ENCODE data around the gene PCDHA1. TPM values are rescaled to one million over a fixed set of nuclear protein-coding genes. Genes with fewer than 3 reads are reported as not detected.
A peak's percentile ranks its signal among the peaks of the same experiment; 100 is the strongest.
"Not testable (repeated sequence)": the region's sequence is repeated elsewhere in the genome, so short reads cannot be mapped to it uniquely, and the experiment has no call there.

Gene PCDHA1
- total RNA-seq, 1 donor from 2014 or later, result not detected

DNA sequence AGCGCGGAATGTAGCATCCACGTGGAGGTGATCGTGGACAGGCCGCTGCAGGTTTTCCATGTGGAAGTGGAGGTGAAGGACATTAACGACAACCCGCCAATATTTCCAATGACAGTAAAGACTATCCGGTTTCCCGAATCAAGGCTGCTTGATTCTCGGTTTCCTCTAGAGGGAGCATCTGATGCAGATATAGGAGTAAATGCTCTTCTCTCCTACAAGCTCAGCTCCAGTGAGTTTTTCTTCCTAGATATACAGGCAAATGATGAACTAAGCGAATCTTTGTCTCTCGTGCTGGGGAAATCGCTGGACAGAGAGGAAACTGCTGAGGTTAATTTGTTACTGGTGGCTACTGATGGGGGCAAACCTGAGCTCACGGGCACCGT, 9.3 kb downstream of the PCDHA1 start:
- H3K4me1 Mint-ChIP-seq (ENCODE audit: low read depth), result no peaks in the 10 kb centered on the region
- no peak for DNase-seq (ENCODE audit: low spot score, unreplicated experiment)
- peak overlapping the region; percentile 80 for H3K4me3 Mint-ChIP-seq (ENCODE audit: low read depth)
- H3K9me3 Mint-ChIP-seq (ENCODE audit: low read depth), result peaks cover 24% of the 10 kb centered on the region
- peak overlapping the region; percentile 88 for H3K27ac Mint-ChIP-seq
- TF ChIP-seq, protein P1, sequence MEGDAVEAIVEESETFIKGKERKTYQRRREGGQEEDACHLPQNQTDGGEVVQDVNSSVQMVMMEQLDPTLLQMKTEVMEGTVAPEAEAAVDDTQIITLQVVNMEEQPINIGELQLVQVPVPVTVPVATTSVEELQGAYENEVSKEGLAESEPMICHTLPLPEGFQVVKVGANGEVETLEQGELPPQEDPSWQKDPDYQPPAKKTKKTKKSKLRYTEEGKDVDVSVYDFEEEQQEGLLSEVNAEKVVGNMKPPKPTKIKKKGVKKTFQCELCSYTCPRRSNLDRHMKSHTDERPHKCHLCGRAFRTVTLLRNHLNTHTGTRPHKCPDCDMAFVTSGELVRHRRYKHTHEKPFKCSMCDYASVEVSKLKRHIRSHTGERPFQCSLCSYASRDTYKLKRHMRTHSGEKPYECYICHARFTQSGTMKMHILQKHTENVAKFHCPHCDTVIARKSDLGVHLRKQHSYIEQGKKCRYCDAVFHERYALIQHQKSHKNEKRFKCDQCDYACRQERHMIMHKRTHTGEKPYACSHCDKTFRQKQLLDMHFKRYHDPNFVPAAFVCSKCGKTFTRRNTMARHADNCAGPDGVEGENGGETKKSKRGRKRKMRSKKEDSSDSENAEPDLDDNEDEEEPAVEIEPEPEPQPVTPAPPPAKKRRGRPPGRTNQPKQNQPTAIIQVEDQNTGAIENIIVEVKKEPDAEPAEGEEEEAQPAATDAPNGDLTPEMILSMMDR (IDR thresholded peaks at IDR 0.05; ENCODE audit: unreplicated experiment), result peak; percentile 29
- H3K36me3 Mint-ChIP-seq (ENCODE audit: insufficient read depth), result peaks cover 27% of the 10 kb centered on the region
- no peaks in the 10 kb centered on the region for H3K27me3 Mint-ChIP-seq

DNA sequence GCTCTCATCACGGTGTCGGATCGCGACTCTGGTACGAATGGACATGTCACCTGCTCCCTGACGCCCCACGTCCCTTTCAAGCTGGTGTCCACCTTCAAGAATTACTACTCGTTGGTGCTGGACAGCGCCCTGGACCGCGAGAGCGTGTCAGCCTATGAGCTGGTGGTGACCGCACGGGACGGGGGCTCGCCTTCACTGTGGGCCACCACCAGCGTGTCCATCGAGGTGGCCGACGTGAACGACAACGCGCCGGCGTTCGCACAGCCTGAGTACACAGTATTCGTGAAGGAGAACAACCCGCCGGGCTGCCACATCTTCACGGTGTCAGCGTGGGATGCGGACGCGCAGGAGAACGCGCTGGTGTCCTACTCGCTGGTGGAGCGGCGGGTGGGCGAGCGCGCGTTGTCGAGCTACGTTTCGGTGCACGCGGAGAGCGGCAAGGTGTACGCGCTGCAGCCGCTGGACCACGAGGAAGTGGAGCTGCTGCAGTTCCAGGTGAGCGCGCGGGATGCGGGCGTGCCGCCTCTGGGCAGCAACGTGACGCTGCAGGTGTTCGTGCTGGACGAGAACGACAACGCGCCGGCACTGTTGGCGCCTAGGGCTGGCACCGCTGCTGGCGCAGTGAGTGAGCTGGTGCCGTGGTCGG, 10.3 kb downstream of the PCDHA1 start:
- DNase-seq (ENCODE audit: low spot score, unreplicated experiment); H3K27me3 Mint-ChIP-seq; H3K4me1 Mint-ChIP-seq (ENCODE audit: low read depth); H3K4me3 Mint-ChIP-seq (ENCODE audit: low read depth); H3K27ac Mint-ChIP-seq: not testable (repeated sequence)
- Mint-ChIP-seq H3K36me3 (ENCODE audit: insufficient read depth) (peaks cover 35% of the 10 kb centered on the region), H3K9me3 (ENCODE audit: low read depth) (peaks cover 28% of the 10 kb centered on the region)

DNA sequence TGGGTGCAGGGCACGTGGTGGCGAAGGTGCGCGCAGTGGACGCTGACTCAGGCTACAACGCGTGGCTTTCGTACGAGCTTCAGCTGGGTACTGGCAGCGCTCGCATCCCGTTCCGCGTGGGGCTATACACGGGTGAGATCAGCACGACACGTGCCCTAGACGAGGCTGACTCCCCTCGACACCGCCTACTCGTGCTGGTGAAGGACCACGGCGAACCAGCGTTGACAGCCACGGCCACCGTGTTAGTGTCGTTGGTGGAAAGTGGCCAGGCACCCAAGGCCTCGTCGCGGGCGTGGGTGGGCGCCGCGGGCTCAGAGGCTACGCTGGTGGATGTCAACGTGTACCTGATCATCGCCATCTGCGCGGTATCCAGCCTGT, 10.8 kb downstream of the PCDHA1 start:
- Mint-ChIP-seq H3K9me3 (ENCODE audit: low read depth) (peaks cover 31% of the 10 kb centered on the region), H3K36me3 (ENCODE audit: insufficient read depth) (peaks cover 40% of the 10 kb centered on the region), H3K27me3 (no peaks in the 10 kb centered on the region), H3K27ac (no peak overlapping the region), H3K4me1 (ENCODE audit: low read depth) (no peaks in the 10 kb centered on the region), H3K4me3 (ENCODE audit: low read depth) (no peak overlapping the region)
- TF ChIP-seq, protein P1 (IDR thresholded peaks at IDR 0.05; ENCODE audit: unreplicated experiment), result no peak
- no peak for DNase-seq (ENCODE audit: low spot score, unreplicated experiment)

DNA sequence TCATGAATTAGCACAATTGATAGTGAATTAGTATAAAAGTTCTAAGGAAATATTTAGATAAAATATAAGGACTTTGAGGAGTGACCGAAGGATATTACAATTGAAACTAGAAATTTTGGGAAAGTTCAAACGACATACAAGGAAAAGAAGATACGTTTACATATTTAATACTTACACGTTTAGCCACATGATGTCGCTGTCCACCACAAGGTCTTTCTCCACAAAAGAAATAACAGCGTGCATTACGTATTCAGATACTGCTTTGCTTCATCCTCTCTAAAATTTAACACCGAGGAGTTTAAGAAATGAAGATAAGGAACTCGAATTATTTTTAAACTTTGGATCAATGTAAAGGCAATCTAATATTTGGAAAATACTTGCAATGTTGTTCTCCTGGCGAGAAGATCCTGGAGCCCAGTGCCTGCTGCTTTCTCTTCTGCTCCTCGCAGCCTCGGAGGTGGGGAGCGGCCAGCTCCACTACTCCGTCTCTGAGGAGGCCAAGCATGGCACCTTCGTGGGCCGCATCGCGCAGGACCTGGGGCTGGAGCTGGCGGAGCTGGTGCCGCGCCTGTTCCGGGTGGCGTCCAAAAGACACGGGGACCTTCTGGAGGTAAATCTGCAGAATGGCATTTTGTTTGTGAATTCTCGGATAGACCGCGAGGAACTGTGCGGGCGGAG, 15.0 kb downstream of the PCDHA1 start, which contains the start of gene PCDHA3:
TSS of gene PCDHA3 (plus strand) at position 242 of the 678 bp plus-strand sequence.
- TF ChIP-seq, protein P1 (IDR thresholded peaks at IDR 0.05; ENCODE audit: unreplicated experiment), result no peak
- Mint-ChIP-seq H3K27ac (peak within 1 kb of the TSS; percentile 37), H3K9me3 (ENCODE audit: low read depth) (peaks cover 37% of the 10 kb centered on the region), H3K4me1 (ENCODE audit: low read depth) (peaks cover 1% of the 10 kb centered on the region), H3K4me3 (ENCODE audit: low read depth) (peak within 1 kb of the TSS; percentile 26), H3K36me3 (ENCODE audit: insufficient read depth) (peaks cover 52% of the 10 kb centered on the region), H3K27me3 (no peaks in the 10 kb centered on the region)
- no peak for DNase-seq (ENCODE audit: low spot score, unreplicated experiment)

DNA sequence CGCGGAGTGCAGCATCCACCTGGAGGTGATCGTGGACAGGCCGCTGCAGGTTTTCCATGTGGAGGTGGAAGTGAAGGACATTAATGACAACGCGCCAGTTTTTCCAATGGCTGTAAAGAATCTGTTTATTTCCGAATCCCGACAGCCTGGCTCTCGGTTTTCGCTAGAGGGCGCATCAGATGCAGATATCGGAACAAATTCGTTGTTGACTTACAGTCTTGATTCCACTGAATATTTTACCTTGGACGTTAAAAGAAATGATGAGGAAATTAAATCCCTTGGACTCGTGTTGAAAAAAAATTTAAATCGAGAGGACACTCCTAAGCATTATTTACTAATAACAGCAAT, 15.5 kb downstream of the PCDHA1 start:
- Mint-ChIP-seq H3K27me3 (no peaks in the 10 kb centered on the region), H3K4me3 (ENCODE audit: low read depth) (no peak overlapping the region), H3K36me3 (ENCODE audit: insufficient read depth) (peaks cover 50% of the 10 kb centered on the region), H3K27ac (no peak overlapping the region), H3K9me3 (ENCODE audit: low read depth) (peaks cover 37% of the 10 kb centered on the region), H3K4me1 (ENCODE audit: low read depth) (peaks cover 2% of the 10 kb centered on the region)
- DNase-seq (ENCODE audit: low spot score, unreplicated experiment), result no peak
- TF ChIP-seq, protein P1 (IDR thresholded peaks at IDR 0.05; ENCODE audit: unreplicated experiment), result no peak

DNA sequence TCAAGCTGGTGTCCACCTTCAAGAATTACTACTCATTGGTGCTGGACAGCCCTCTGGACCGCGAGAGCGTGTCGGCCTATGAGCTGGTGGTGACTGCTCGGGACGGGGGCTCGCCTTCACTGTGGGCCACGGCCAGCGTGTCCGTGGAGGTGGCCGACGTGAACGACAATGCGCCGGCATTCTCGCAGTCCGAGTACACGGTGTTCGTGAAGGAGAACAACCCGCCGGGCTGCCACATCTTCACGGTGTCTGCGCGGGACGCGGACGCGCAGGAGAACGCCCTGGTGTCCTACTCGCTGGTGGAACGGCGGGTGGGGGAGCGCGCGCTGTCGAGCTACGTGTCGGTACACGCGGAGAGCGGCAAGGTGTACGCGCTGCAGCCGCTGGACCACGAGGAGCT, 16.4 kb downstream of the PCDHA1 start:
- H3K27ac Mint-ChIP-seq; H3K4me1 Mint-ChIP-seq (ENCODE audit: low read depth); DNase-seq (ENCODE audit: low spot score, unreplicated experiment); H3K4me3 Mint-ChIP-seq (ENCODE audit: low read depth); H3K27me3 Mint-ChIP-seq: not testable (repeated sequence)
- Mint-ChIP-seq H3K9me3 (ENCODE audit: low read depth) (peaks cover 36% of the 10 kb centered on the region), H3K36me3 (ENCODE audit: insufficient read depth) (peaks cover 49% of the 10 kb centered on the region)
